Epithelial cell of esophagus (primary cell): ENCODE measurements around the gene C19orf33.

Source experiments
- DNase-seq: peaks from one replicate; pipeline ENCODE4 v3.0.0; 2010; ENCODE audit warnings: low read depth
- H3K4me3 ChIP-seq: 2 replicates; pipeline ENCODE4 v1.5.1; 2011; ENCODE audit warnings: mild to moderate bottlenecking, low read length, control low read depth
- TF ChIP-seq, protein P1 (sequence below): IDR thresholded peaks from 2 replicates; pipeline ENCODE4 v1.5.1; 2011; ENCODE audit warnings: low read depth, mild to moderate bottlenecking, low read length, control low read depth, inconsistent platforms; ENCODE audit not compliant: insufficient read depth; ENCODE audit errors: missing control alignments

The C19orf33 gene

GRCh38 chr19:38265213-38265861, 38.7 kb upstream of the C19orf33 start:
- H3K4me3 ChIP-seq = peak overlapping the region; percentile 99
- DNase-seq = peak; percentile 66

GRCh38 chr19:38265921-38266429, 38.1 kb upstream of the C19orf33 start:
- peak overlapping the region; percentile 99 for H3K4me3 ChIP-seq
- DNase-seq = peak; percentile 48
- TF ChIP-seq, protein P1, sequence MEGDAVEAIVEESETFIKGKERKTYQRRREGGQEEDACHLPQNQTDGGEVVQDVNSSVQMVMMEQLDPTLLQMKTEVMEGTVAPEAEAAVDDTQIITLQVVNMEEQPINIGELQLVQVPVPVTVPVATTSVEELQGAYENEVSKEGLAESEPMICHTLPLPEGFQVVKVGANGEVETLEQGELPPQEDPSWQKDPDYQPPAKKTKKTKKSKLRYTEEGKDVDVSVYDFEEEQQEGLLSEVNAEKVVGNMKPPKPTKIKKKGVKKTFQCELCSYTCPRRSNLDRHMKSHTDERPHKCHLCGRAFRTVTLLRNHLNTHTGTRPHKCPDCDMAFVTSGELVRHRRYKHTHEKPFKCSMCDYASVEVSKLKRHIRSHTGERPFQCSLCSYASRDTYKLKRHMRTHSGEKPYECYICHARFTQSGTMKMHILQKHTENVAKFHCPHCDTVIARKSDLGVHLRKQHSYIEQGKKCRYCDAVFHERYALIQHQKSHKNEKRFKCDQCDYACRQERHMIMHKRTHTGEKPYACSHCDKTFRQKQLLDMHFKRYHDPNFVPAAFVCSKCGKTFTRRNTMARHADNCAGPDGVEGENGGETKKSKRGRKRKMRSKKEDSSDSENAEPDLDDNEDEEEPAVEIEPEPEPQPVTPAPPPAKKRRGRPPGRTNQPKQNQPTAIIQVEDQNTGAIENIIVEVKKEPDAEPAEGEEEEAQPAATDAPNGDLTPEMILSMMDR = no peak

More at GRCh38 chr19:38265213-38265861, 38.7 kb upstream of the C19orf33 start:
- TF ChIP-seq, protein P1 = peak; percentile 10

DNA sequence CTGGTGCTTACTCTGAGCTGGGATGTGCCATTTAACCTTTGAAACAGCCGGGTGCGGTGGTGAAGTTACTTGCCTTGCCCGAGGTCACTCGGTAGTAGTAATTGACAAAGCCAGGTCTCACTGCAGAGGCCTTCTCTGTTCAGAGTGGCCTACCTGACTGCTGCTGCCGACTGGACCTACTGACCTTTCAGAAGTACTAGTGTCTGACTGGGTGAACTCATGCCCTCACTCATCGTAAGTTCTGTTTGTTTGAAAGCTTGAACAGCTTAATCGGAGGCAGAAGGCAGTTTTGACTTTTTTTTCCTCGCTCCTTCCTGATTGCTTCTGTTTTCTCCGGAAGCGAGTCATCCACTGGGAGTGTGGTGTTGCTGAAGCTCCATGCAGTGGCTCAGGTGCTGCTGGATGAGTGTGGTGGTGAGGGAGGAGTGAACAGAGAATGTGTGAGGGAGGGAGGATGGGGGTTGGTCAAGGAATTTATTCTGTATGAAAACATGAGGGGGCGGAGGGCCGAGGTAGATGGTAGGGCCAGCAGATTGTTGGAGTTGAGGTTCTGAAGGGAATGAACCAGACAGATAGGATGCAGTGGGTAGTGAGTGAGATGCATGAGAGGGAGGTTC, 37.0 kb upstream of the C19orf33 start:
- peak; percentile 81 for DNase-seq
- TF ChIP-seq, protein P1 = no peak
- H3K4me3 ChIP-seq = peak overlapping the region; percentile 99

DNA sequence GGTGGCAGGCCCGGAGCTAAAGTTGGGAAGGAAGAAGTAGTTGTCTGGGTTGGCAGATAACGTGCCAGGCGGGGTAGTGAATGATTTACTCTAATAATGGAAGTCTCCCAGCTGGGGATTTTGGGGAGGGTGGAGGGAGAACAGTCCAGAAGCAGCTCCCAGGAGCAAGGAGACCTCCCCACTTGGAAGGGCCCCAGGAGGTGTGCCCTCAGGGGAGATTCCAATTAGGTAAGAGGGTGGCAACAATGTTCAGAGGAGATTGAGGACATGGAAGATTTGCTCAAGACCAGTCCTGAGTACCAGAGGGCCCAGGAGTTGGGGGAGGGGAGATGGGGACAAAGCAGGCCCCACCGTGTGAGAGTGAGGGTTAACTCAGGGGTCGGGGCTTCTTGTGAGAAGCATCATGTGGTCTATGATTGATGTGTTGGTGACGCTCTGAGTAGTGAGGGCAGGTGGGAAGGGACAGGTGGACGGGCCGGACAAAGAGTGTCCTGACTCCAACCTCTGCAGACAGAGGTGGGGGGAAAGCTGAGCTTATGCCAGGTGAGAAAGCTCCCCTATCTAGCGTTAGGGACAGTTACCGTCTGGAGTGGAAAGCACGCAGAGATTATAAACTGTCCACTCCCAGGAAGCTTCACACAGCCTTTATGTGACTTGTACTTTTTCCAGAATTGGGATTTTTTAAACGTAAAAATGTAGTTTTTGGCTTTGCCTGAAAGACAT, 36.1 kb upstream of the C19orf33 start:
- peak; percentile 45 for DNase-seq
- TF ChIP-seq, protein P1 = no peak
- peak overlapping the region; percentile 99 for H3K4me3 ChIP-seq

GRCh38 chr19:38268539-38268938, 35.5 kb upstream of the C19orf33 start:
- TF ChIP-seq, protein P1 = no peak
- H3K4me3 ChIP-seq = peak overlapping the region; percentile 99

GRCh38 chr19:38270587-38271167, 33.4 kb upstream of the C19orf33 start:
- DNase-seq = no peak
- TF ChIP-seq, protein P1 = no peak
- no peak overlapping the region for H3K4me3 ChIP-seq

More at GRCh38 chr19:38268539-38268938, 35.5 kb upstream of the C19orf33 start:
- DNase-seq = peak; percentile 40
